MCF 10A (cell line): ENCODE measurements around the gene PRPF8. TPM values are rescaled to one million over a fixed set of nuclear protein-coding genes. Genes with fewer than 3 reads are reported as not detected.

ENCODE experiments used
- BruUV-seq: library from RNA; stranded (reverse); fragments of 400-500 nt; replicated peaks from 2 replicates; lab custom pipeline; 2021; lab: Mats Ljungman, UMichigan
- CTCF ChIA-PET: fragments of 300-600 bp; sonication (Branson Sonifier 250); formaldehyde crosslinking; extraction: SDS; loops from one replicate; lab custom pipeline; 2021; ENCODE audit warnings: antibody characterized with exemption, inconsistent platforms; lab: Yijun Ruan, JAX
- POLR2A ChIA-PET: fragments of 300-600, 350-650 bp; sonication (Branson Sonifier 250); formaldehyde crosslinking; extraction: SDS; loops from one replicate; lab custom pipeline; 2020; ENCODE audit warnings: antibody characterized with exemption, inconsistent platforms; lab: Yijun Ruan, JAX
- DNase-seq: peaks from one replicate; pipeline ENCODE4 v3.0.0-alpha.2; 2018; ENCODE audit not compliant: unreplicated experiment
- H3K27ac Mint-ChIP-seq: one replicate; pipeline ENCODE4 v1.8.0; 2022; ENCODE audit warnings: mild to moderate bottlenecking, low read depth, mixed read lengths; ENCODE audit not compliant: unreplicated experiment
- H3K27me3 Mint-ChIP-seq: one replicate; pipeline ENCODE4 v1.8.0; 2022; ENCODE audit warnings: mixed read lengths; ENCODE audit not compliant: insufficient read depth, unreplicated experiment
- H3K36me3 Mint-ChIP-seq: one replicate; pipeline ENCODE4 v1.8.0; 2022; ENCODE audit warnings: mild to moderate bottlenecking, moderate library complexity, mixed read lengths; ENCODE audit not compliant: insufficient read depth, unreplicated experiment
- H3K4me1 Mint-ChIP-seq: one replicate; pipeline ENCODE4 v1.8.0; 2022; ENCODE audit warnings: mixed read lengths; ENCODE audit not compliant: insufficient read depth, unreplicated experiment
- H3K4me3 Mint-ChIP-seq: one replicate; pipeline ENCODE4 v1.8.0; 2022; ENCODE audit warnings: mild to moderate bottlenecking, moderate library complexity, mixed read lengths; ENCODE audit not compliant: unreplicated experiment
- H3K9me3 Mint-ChIP-seq: one replicate; pipeline ENCODE4 v1.8.0; 2022; ENCODE audit warnings: mixed read lengths; ENCODE audit not compliant: unreplicated experiment
- intact Hi-C: fragments of 100-400 bp; cut with micrococcal nuclease; formaldehyde crosslinking; loops from 2 replicates; pipeline ENCODE4 v1.14.1; 2022
- total RNA-seq: library from RNA; stranded (reverse); gene quantifications from 2 replicates; pipeline ENCODE4 v1.2.3, GENCODE V29; 2022
- TF ChIP-seq, protein P1 (sequence below): fragments of 200-600 bp; IDR thresholded peaks from one replicate; pipeline ENCODE4 v1.8.0; 2022; ENCODE audit warnings: antibody characterized with exemption, mild to moderate bottlenecking; ENCODE audit not compliant: unreplicated experiment

PRPF8 gene
- total RNA-seq, 1 experiment from 2014 or later, result 261 TPM

DNA sequence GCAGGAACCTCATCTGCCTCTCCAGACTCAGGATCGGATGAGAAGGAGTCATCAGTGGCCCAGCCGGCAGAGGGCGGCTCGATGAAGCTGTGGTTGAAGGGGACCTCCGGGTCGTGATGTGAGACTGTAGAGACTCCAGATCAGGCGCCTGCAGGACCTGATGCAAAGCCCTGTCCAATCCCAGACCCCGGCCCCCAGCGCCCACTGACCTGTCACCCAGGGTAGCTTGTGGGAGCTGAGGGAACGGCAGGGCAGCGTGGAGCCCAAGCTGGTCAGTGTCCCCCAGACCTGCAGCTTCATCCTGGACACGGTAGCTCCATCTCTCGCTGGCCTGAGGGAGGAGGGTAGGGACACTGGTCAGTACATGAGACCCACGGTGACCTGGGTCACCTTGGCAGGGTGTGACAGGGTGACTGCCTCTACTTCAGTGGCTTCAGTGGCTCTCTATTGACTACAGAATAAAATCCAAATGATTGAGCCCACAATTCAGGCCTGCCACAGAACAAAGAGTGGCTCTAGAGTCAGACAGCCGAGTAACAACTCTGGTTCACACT, 47.9 kb downstream of the PRPF8 start:
- TF ChIP-seq, protein P1, sequence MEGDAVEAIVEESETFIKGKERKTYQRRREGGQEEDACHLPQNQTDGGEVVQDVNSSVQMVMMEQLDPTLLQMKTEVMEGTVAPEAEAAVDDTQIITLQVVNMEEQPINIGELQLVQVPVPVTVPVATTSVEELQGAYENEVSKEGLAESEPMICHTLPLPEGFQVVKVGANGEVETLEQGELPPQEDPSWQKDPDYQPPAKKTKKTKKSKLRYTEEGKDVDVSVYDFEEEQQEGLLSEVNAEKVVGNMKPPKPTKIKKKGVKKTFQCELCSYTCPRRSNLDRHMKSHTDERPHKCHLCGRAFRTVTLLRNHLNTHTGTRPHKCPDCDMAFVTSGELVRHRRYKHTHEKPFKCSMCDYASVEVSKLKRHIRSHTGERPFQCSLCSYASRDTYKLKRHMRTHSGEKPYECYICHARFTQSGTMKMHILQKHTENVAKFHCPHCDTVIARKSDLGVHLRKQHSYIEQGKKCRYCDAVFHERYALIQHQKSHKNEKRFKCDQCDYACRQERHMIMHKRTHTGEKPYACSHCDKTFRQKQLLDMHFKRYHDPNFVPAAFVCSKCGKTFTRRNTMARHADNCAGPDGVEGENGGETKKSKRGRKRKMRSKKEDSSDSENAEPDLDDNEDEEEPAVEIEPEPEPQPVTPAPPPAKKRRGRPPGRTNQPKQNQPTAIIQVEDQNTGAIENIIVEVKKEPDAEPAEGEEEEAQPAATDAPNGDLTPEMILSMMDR, result no peak
- Mint-ChIP-seq H3K27me3 (no peaks in the 10 kb centered on the region), H3K4me1 (peaks cover 2% of the 10 kb centered on the region), H3K9me3 (no peaks in the 10 kb centered on the region), H3K27ac (no peak overlapping the region), H3K4me3 (no peak overlapping the region), H3K36me3 (no peaks in the 10 kb centered on the region)
- BruUV-seq, result no TSS peak
- DNase-seq, result no peak
- intact Hi-C loops, result no loop called here
- ChIA-PET CTCF (interaction anchor here (0.5 to 1.1 kb wide), 5 partner anchors 9 to 22 kb away, joined by 3 read pairs; partner anchors contain the start of genes RILP and SCARF1), POLR2A (interaction anchor here (1.1 to 1.6 kb wide), 2 partner anchors 10 to 100 kb away, joined by 3 to 5 read pairs; no protein-coding TSS in a partner anchor)

DNA sequence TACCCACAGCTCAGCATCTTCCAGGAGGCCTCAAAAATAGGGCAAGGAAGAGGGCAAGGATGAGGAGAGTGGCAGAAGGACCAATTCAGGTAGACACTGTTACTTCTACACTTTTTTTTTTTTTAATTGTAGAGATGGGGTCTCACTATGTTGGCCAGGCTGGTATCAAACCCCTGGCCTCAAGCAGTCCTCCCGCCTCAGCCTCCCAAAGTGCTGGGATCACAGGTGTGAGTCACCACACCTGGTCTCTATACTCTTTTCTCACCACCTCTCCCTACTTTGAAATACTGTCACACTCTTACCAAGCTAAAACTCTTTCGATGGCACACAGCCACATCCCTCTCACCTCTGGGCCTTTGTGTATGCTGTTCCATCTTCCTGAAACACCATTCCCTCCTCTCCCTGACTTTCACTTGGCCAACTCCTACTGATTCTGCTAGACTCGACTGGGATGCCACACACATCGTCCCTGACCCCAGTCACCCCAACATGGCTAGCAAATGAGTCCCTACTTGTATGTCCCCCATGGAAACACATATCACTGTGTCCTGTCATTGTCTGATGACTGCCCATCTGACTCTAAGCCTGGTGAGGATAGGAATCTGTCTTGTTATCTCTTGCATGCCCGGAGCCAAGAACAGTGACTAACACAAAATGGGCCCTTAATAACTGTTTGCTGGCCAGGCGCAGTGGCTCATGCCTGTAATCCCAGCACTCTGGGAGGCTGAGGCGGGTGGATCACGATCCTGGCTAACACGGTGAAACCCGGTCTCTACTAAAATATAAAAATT, 48.8 kb downstream of the PRPF8 start:
- DNase-seq, result no peak
- intact Hi-C loops, result no loop called here
- Mint-ChIP-seq H3K4me1 (peaks cover 6% of the 10 kb centered on the region), H3K4me3 (no peak overlapping the region), H3K36me3 (no peaks in the 10 kb centered on the region), H3K27me3 (no peaks in the 10 kb centered on the region), H3K9me3 (no peaks in the 10 kb centered on the region), H3K27ac (no peak overlapping the region)
- TF ChIP-seq, protein P1, result no peak
- CTCF ChIA-PET, result interaction anchor here (0.6 to 1.2 kb wide), 4 partner anchors 13 to 274 kb away, joined by 3 to 4 read pairs (median 3); no protein-coding TSS in a partner anchor
- no TSS peak for BruUV-seq
- POLR2A ChIA-PET, result interaction anchor here (1.1 kb wide), 1 partner anchor 99 kb away, joined by 3 read pairs; no protein-coding TSS in a partner anchor

DNA sequence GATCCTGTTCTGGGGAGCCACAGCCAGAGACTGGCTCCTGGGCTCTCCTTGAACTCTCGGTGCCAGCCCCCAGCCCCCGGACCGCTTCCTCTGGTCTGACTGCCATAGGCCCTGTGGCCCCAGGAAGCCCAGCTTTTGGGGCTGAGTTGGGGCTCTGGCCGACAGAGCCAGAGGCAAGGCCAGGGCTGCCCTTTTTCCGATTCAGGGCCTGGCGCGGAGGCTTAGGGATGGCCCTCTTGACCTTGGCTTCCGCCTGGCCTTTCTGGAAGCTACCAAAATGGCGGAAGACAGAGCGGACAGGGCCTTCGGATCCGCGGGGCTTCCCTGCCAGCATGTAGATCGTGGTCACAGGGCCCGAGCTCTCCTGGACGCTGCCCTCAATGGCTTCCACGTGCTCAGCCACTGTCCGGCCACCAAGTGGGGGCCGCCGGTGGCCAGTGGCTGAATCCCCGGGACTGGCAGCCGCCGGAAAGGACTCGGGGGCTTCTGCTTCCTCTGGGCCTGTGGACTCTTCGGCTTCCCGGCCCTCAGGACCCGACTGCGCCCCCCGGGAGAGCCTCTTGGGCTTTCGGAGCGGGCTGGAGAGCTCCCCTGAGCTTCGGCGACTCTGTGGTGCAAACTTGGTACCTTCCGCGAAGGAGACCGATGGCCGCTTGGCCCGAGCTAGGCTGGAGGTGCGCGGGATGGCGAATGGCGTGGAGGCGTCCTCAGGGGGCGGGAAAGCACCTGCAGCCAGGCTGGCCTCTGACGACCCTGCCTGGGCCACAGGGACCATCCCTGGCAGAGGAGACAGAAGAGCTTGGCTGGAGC, 49.6 kb downstream of the PRPF8 start:
- no peaks in the 10 kb centered on the region for H3K9me3 Mint-ChIP-seq
- H3K4me3 Mint-ChIP-seq, result no peak overlapping the region
- peaks cover 10% of the 10 kb centered on the region for H3K4me1 Mint-ChIP-seq
- no peak overlapping the region for H3K27ac Mint-ChIP-seq
- TF ChIP-seq, protein P1, result no peak
- ChIA-PET CTCF (interaction anchor here (0.6 to 1.2 kb wide), 2 partner anchors 14 to 273 kb away, joined by 3 to 4 read pairs; no protein-coding TSS in a partner anchor), POLR2A (interaction anchor here (0.6 kb wide), 1 partner anchor 788 kb away, joined by 3 read pairs; no protein-coding TSS in a partner anchor)
- no TSS peak for BruUV-seq
- no peak for DNase-seq
- intact Hi-C loops, result loop anchor here (5.0 kb wide), 2 partner anchors 118 to 378 kb away; partner anchors contain the start of gene INPP5K
- no peaks in the 10 kb centered on the region for H3K36me3 Mint-ChIP-seq
- no peaks in the 10 kb centered on the region for H3K27me3 Mint-ChIP-seq
